WTC11 (cell line): ENCODE measurements around the gene TLE7. TPM values are rescaled to one million over a fixed set of nuclear protein-coding genes. Genes with fewer than 3 reads are reported as not detected.

ENCODE experiments used
- ATAC-seq: fragments of 200-7000 bp; cut with Tn5 transposase; 2 replicates; pipeline ENCODE4 v1.10.0; 2021; ENCODE audit warnings: mild to moderate bottlenecking, moderate library complexity
- CTCF ChIA-PET: fragments of 300-600 bp; sonication (Branson Sonifier 250); formaldehyde crosslinking; loops from one replicate; lab custom pipeline; 2021; ENCODE audit warnings: antibody characterized with exemption; lab: Charles Lee
- POLR2A ChIA-PET: fragments of 350-600 bp; sonication (Branson Sonifier 250); formaldehyde crosslinking; loops from one replicate; lab custom pipeline; 2021; ENCODE audit warnings: antibody characterized with exemption; lab: Charles Lee
- DNase-seq: peaks from one replicate; pipeline ENCODE4 v3.0.0; 2021; ENCODE audit warnings: low spot score
- H3K27ac Mint-ChIP-seq: 2 replicates; pipeline ENCODE4 v1.8.0; 2021; ENCODE audit warnings: mixed read lengths
- H3K27me3 Mint-ChIP-seq: 2 replicates; pipeline ENCODE4 v1.8.0; 2021; ENCODE audit warnings: low read depth, mild to moderate bottlenecking, moderate library complexity, mixed read lengths
- H3K36me3 Mint-ChIP-seq: 2 replicates; pipeline ENCODE4 v1.8.0; 2021; ENCODE audit warnings: mixed read lengths
- H3K4me1 Mint-ChIP-seq: 2 replicates; pipeline ENCODE4 v1.8.0; 2022; ENCODE audit warnings: mixed read lengths
- H3K4me3 Mint-ChIP-seq: 2 replicates; pipeline ENCODE4 v1.8.0; 2021; ENCODE audit warnings: mild to moderate bottlenecking, moderate library complexity, mixed read lengths
- H3K9me3 Mint-ChIP-seq: 2 replicates; pipeline ENCODE4 v1.8.0; 2021; ENCODE audit warnings: mixed read lengths
- CREM ChIP-seq: sonication (generic); formaldehyde crosslinking; IDR thresholded peaks from 2 replicates; pipeline ENCODE4 v1.8.1; 2022; ENCODE audit warnings: mild to moderate bottlenecking, missing genetic modification reagents, moderate library complexity
- ELF4 ChIP-seq: sonication (generic); formaldehyde crosslinking; IDR thresholded peaks from 2 replicates; pipeline ENCODE4 v1.8.1; 2022; ENCODE audit warnings: low read depth, mild to moderate bottlenecking, moderate library complexity, missing genetic modification reagents
- EMX1 ChIP-seq: fragments of 250-450 bp; sonication (Bioruptor Pico); IDR thresholded peaks from 2 replicates; pipeline ENCODE4 v1.8.0; 2021; ENCODE audit warnings: mild to moderate bottlenecking
- IRF1 ChIP-seq: sonication (generic); formaldehyde crosslinking; IDR thresholded peaks from 2 replicates; pipeline ENCODE4 v1.8.0; 2023; ENCODE audit warnings: missing genetic modification reagents
- KAT7 ChIP-seq: sonication (generic); formaldehyde crosslinking; IDR thresholded peaks from 2 replicates; pipeline ENCODE4 v1.8.1; 2023; ENCODE audit warnings: missing genetic modification reagents, mild to moderate bottlenecking, borderline replicate concordance
- MLX ChIP-seq: sonication (generic); formaldehyde crosslinking; IDR thresholded peaks from 2 replicates; pipeline ENCODE4 v1.8.1; 2023; ENCODE audit warnings: mild to moderate bottlenecking, missing genetic modification reagents, moderate library complexity
- NFE2L1 ChIP-seq: sonication (generic); formaldehyde crosslinking; IDR thresholded peaks from 2 replicates; pipeline ENCODE4 v1.8.1; 2023; ENCODE audit warnings: missing genetic modification reagents
- PREB ChIP-seq: sonication (generic); formaldehyde crosslinking; IDR thresholded peaks from 2 replicates; pipeline ENCODE4 v1.8.1; 2022; ENCODE audit warnings: mild to moderate bottlenecking, missing genetic modification reagents, moderate library complexity, borderline replicate concordance
- SMAD3 ChIP-seq: sonication (generic); formaldehyde crosslinking; IDR thresholded peaks from 2 replicates; pipeline ENCODE4 v1.8.0; 2022; ENCODE audit warnings: missing genetic modification reagents, mild to moderate bottlenecking, borderline replicate concordance
- SOX15 ChIP-seq: fragments of 250-450 bp; sonication (Bioruptor Pico); IDR thresholded peaks from 2 replicates; pipeline ENCODE4 v1.9.0; 2021; ENCODE audit warnings: mild to moderate bottlenecking
- TEAD1 ChIP-seq: sonication (generic); formaldehyde crosslinking; IDR thresholded peaks from 2 replicates; pipeline ENCODE4 v1.8.0; 2022; ENCODE audit warnings: mild to moderate bottlenecking, missing genetic modification reagents
- TEAD4 ChIP-seq: sonication (generic); formaldehyde crosslinking; IDR thresholded peaks from 2 replicates; pipeline ENCODE4 v1.8.0; 2022; ENCODE audit warnings: mild to moderate bottlenecking, missing genetic modification reagents
- ZBTB21 ChIP-seq: sonication (generic); formaldehyde crosslinking; IDR thresholded peaks from 2 replicates; pipeline ENCODE4 v1.8.1; 2023; ENCODE audit warnings: mild to moderate bottlenecking, missing genetic modification reagents, borderline replicate concordance
- ZNF396 ChIP-seq: fragments of 250-450 bp; sonication (Bioruptor Pico); IDR thresholded peaks from 2 replicates; pipeline ENCODE4 v1.8.0; 2021; ENCODE audit warnings: mild to moderate bottlenecking, moderate library complexity, borderline replicate concordance
- ZNF416 ChIP-seq: fragments of 250-450 bp; sonication (Bioruptor Pico); IDR thresholded peaks from 2 replicates; pipeline ENCODE4 v1.9.0; 2021; ENCODE audit warnings: mild to moderate bottlenecking, inconsistent platforms
- ZNF423 ChIP-seq: fragments of 250-450 bp; sonication (Bioruptor Pico); IDR thresholded peaks from 2 replicates; pipeline ENCODE4 v2.1.2; 2022; ENCODE audit warnings: mild to moderate bottlenecking, moderate library complexity
- ZNF532 ChIP-seq: fragments of 250-450 bp; sonication (Bioruptor Pico); IDR thresholded peaks from 2 replicates; pipeline ENCODE4 v1.9.0; 2021; ENCODE audit warnings: mild to moderate bottlenecking, borderline replicate concordance
- ZNF671 ChIP-seq: fragments of 250-450 bp; sonication (Bioruptor Pico); IDR thresholded peaks from 2 replicates; pipeline ENCODE4 v1.8.0; 2021; ENCODE audit warnings: mild to moderate bottlenecking
- total RNA-seq: library from RNA; stranded (reverse); gene quantifications from 3 replicates; pipeline ENCODE4 v1.2.3, GENCODE V29; 2021

The TLE7 gene
- total RNA-seq, 1 experiment from 2014 or later, result 0.55 TPM

GRCh38 chr16:71406316-71406715 lies 35.5 kb downstream of the TLE7 start (continued):
- no peak for TF ChIP-seq CREM

GRCh38 chr16:71404364-71404763 lies 37.5 kb downstream of the TLE7 start:
- TF ChIP-seq ELF4 (CRISPR knock-in tag) (no peak), ZNF671 (CRISPR knock-in tag) (no peak), KAT7 (CRISPR knock-in tag) (no peak), SMAD3 (CRISPR knock-in tag) (no peak), NFE2L1 (CRISPR knock-in tag) (no peak), MLX (CRISPR knock-in tag) (no peak), TEAD1 (CRISPR knock-in tag) (no peak), SOX15 (CRISPR knock-in tag) (no peak)
- Mint-ChIP-seq H3K9me3 (peaks cover 12% of the 10 kb centered on the region), H3K36me3 (peaks cover 9% of the 10 kb centered on the region), H3K27ac (no peak overlapping the region), H3K4me3 (no peak overlapping the region), H3K4me1 (peaks cover 26% of the 10 kb centered on the region), H3K27me3 (peaks cover 7% of the 10 kb centered on the region)
- ATAC-seq (no peak), DNase-seq (no peak)
- ChIA-PET POLR2A (no interaction called here), CTCF (interaction anchor here (0.8 kb wide), 1 partner anchor 97 kb away, joined by 3 read pairs; no protein-coding TSS in a partner anchor)

GRCh38 chr16:71402674-71403073 lies 39.2 kb downstream of the TLE7 start:
- TF ChIP-seq EMX1 (CRISPR knock-in tag), result no peak
- TF ChIP-seq ZNF416, result no peak
- TF ChIP-seq ZNF396 (CRISPR knock-in tag), result no peak
- no peak for TF ChIP-seq ZBTB21 (CRISPR knock-in tag)
- TF ChIP-seq TEAD4 (CRISPR knock-in tag), result no peak
- no peak for TF ChIP-seq ZNF423 (CRISPR knock-in tag)
- TF ChIP-seq ZNF532 (CRISPR knock-in tag), result no peak
- TF ChIP-seq IRF1 (CRISPR knock-in tag), result no peak
- no peak for TF ChIP-seq PREB (CRISPR knock-in tag)
- no peak overlapping the region for H3K4me3 Mint-ChIP-seq
- ChIA-PET CTCF (interaction anchor here (0.6 to 3.4 kb wide), 2 partner anchors 9 to 129 kb away, joined by 3 to 27 read pairs; no protein-coding TSS in a partner anchor), POLR2A (no interaction called here)
- ATAC-seq, result no peak
- peaks cover 12% of the 10 kb centered on the region for H3K9me3 Mint-ChIP-seq
- no peak overlapping the region for H3K27ac Mint-ChIP-seq
- peaks cover 7% of the 10 kb centered on the region for H3K27me3 Mint-ChIP-seq
- no peak for DNase-seq
- peaks cover 30% of the 10 kb centered on the region for H3K4me1 Mint-ChIP-seq
- peaks cover 9% of the 10 kb centered on the region for H3K36me3 Mint-ChIP-seq
